ENCODE data around the gene GRM7.

GRM7 gene

GRCh38 chr3:7739754-7740153, 878.8 kb downstream of the GRM7 start:
- Histone ChIP-seq H3K4me1 (ENCODE audit: control insufficient read depth, insufficient read depth, low read length) (no peaks in the 10 kb centered on the region; the same call in 1 of the 2 replicates), H3K9ac (ENCODE audit: low read length) (no peak overlapping the region), H3K9me3 (ENCODE audit: control insufficient read depth, insufficient read depth, low read depth, low read length) (no peaks in the 10 kb centered on the region), H3K27ac (ENCODE audit: low read depth, low read length) (no peak overlapping the region), H3K4me3 (ENCODE audit: low read depth, low read length) (no peak overlapping the region), H3K36me3 (ENCODE audit: control insufficient read depth, insufficient read depth, low read length) (no peaks in the 10 kb centered on the region), H3K27me3 (ENCODE audit: control insufficient read depth, insufficient read depth, low read length) (no peaks in the 10 kb centered on the region)

GRCh38 chr3:7740458-7740857, 879.5 kb downstream of the GRM7 start:
- no peaks in the 10 kb centered on the region; the same call in 1 of the 2 replicates for H3K4me1 ChIP-seq (ENCODE audit: control insufficient read depth, insufficient read depth, low read length)
- no peaks in the 10 kb centered on the region for H3K36me3 ChIP-seq (ENCODE audit: control insufficient read depth, insufficient read depth, low read length)
- no peak overlapping the region for H3K9ac ChIP-seq (ENCODE audit: low read length)
- H3K9me3 ChIP-seq (ENCODE audit: control insufficient read depth, insufficient read depth, low read depth, low read length): no peaks in the 10 kb centered on the region
- no peaks in the 10 kb centered on the region for H3K27me3 ChIP-seq (ENCODE audit: control insufficient read depth, insufficient read depth, low read length)
- no peak overlapping the region for H3K27ac ChIP-seq (ENCODE audit: low read depth, low read length)
- no peak overlapping the region for H3K4me3 ChIP-seq (ENCODE audit: low read depth, low read length)

GRCh38 chr3:7744850-7745249, 883.9 kb downstream of the GRM7 start:
- Histone ChIP-seq H3K4me3 (ENCODE audit: low read depth, low read length) (no peak overlapping the region), H3K36me3 (ENCODE audit: control insufficient read depth, insufficient read depth, low read length) (no peaks in the 10 kb centered on the region), H3K27ac (ENCODE audit: low read depth, low read length) (no peak overlapping the region), H3K4me1 (ENCODE audit: control insufficient read depth, insufficient read depth, low read length) (no peaks in the 10 kb centered on the region; the same call in 1 of the 2 replicates), H3K27me3 (ENCODE audit: control insufficient read depth, insufficient read depth, low read length) (no peaks in the 10 kb centered on the region), H3K9ac (ENCODE audit: low read length) (no peak overlapping the region), H3K9me3 (ENCODE audit: control insufficient read depth, insufficient read depth, low read depth, low read length) (no peaks in the 10 kb centered on the region)

- H3K27me3 ChIP-seq (ENCODE audit: control insufficient read depth, insufficient read depth, low read length): no peaks in the 10 kb centered on the region
- H3K9me3 ChIP-seq (ENCODE audit: control insufficient read depth, insufficient read depth, low read depth, low read length): no peaks in the 10 kb centered on the region
- no peaks in the 10 kb centered on the region; the same call in 1 of the 2 replicates for H3K4me1 ChIP-seq (ENCODE audit: control insufficient read depth, insufficient read depth, low read length)
- no peak overlapping the region for H3K4me3 ChIP-seq (ENCODE audit: low read depth, low read length)
- no peak overlapping the region for H3K27ac ChIP-seq (ENCODE audit: low read depth, low read length)
- no peaks in the 10 kb centered on the region for H3K36me3 ChIP-seq (ENCODE audit: control insufficient read depth, insufficient read depth, low read length)
- no peak overlapping the region for H3K9ac ChIP-seq (ENCODE audit: low read length)
Observed at GRCh38 chr3:7745711-7746110, 884.8 kb downstream of the GRM7 start.

- Histone ChIP-seq H3K9ac (ENCODE audit: low read length) (no peak overlapping the region), H3K27me3 (ENCODE audit: control insufficient read depth, insufficient read depth, low read length) (no peaks in the 10 kb centered on the region), H3K4me1 (ENCODE audit: control insufficient read depth, insufficient read depth, low read length) (peaks cover 12% of the 10 kb centered on the region; the same call in 1 of the 2 replicates), H3K36me3 (ENCODE audit: control insufficient read depth, insufficient read depth, low read length) (no peaks in the 10 kb centered on the region), H3K4me3 (ENCODE audit: low read depth, low read length) (no peak overlapping the region), H3K27ac (ENCODE audit: low read depth, low read length) (no peak overlapping the region), H3K9me3 (ENCODE audit: control insufficient read depth, insufficient read depth, low read depth, low read length) (no peaks in the 10 kb centered on the region)
Observed at GRCh38 chr3:7749931-7750695, 889.2 kb downstream of the GRM7 start.

GRCh38 chr3:7752005-7752404, 891.1 kb downstream of the GRM7 start:
- H3K4me3 ChIP-seq (ENCODE audit: low read depth, low read length): no peak overlapping the region; the same call in 1 of the 2 replicates
- H3K9me3 ChIP-seq (ENCODE audit: control insufficient read depth, insufficient read depth, low read depth, low read length): no peaks in the 10 kb centered on the region
- H3K36me3 ChIP-seq (ENCODE audit: control insufficient read depth, insufficient read depth, low read length): no peaks in the 10 kb centered on the region
- no peak overlapping the region for H3K27ac ChIP-seq (ENCODE audit: low read depth, low read length)
- H3K9ac ChIP-seq (ENCODE audit: low read length): no peak overlapping the region
- H3K27me3 ChIP-seq (ENCODE audit: control insufficient read depth, insufficient read depth, low read length): no peaks in the 10 kb centered on the region
- H3K4me1 ChIP-seq (ENCODE audit: control insufficient read depth, insufficient read depth, low read length): peaks cover 12% of the 10 kb centered on the region; the same call in 1 of the 2 replicates

- H3K9ac ChIP-seq (ENCODE audit: low read length): no peak overlapping the region
- no peaks in the 10 kb centered on the region for H3K27me3 ChIP-seq (ENCODE audit: control insufficient read depth, insufficient read depth, low read length)
- no peaks in the 10 kb centered on the region for H3K36me3 ChIP-seq (ENCODE audit: control insufficient read depth, insufficient read depth, low read length)
- H3K9me3 ChIP-seq (ENCODE audit: control insufficient read depth, insufficient read depth, low read depth, low read length): peaks cover 5% of the 10 kb centered on the region; the same call in 1 of the 2 replicates
- no peak overlapping the region for H3K27ac ChIP-seq (ENCODE audit: low read depth, low read length)
- no peak overlapping the region for H3K4me3 ChIP-seq (ENCODE audit: low read depth, low read length)
- H3K4me1 ChIP-seq (ENCODE audit: control insufficient read depth, insufficient read depth, low read length): peaks cover 12% of the 10 kb centered on the region; the same call in 1 of the 2 replicates
Observed at GRCh38 chr3:7754653-7755441, 893.9 kb downstream of the GRM7 start.

GRCh38 chr3:7759630-7760029, 898.7 kb downstream of the GRM7 start:
- no peaks in the 10 kb centered on the region for H3K4me1 ChIP-seq (ENCODE audit: control insufficient read depth, insufficient read depth, low read length)
- H3K27me3 ChIP-seq (ENCODE audit: control insufficient read depth, insufficient read depth, low read length): no peaks in the 10 kb centered on the region
- no peaks in the 10 kb centered on the region for H3K36me3 ChIP-seq (ENCODE audit: control insufficient read depth, insufficient read depth, low read length)
- H3K9me3 ChIP-seq (ENCODE audit: control insufficient read depth, insufficient read depth, low read depth, low read length): peaks cover 17% of the 10 kb centered on the region
- H3K9ac ChIP-seq (ENCODE audit: low read length): no peak overlapping the region
- no peak overlapping the region for H3K27ac ChIP-seq (ENCODE audit: low read depth, low read length)
- H3K4me3 ChIP-seq (ENCODE audit: low read depth, low read length): no peak overlapping the region

- Histone ChIP-seq H3K9me3 (ENCODE audit: control insufficient read depth, insufficient read depth, low read depth, low read length) (peaks cover 17% of the 10 kb centered on the region), H3K9ac (ENCODE audit: low read length) (no peak overlapping the region), H3K4me1 (ENCODE audit: control insufficient read depth, insufficient read depth, low read length) (no peaks in the 10 kb centered on the region), H3K27me3 (ENCODE audit: control insufficient read depth, insufficient read depth, low read length) (no peaks in the 10 kb centered on the region), H3K36me3 (ENCODE audit: control insufficient read depth, insufficient read depth, low read length) (no peaks in the 10 kb centered on the region), H3K27ac (ENCODE audit: low read depth, low read length) (no peak overlapping the region), H3K4me3 (ENCODE audit: low read depth, low read length) (no peak overlapping the region)
Observed at GRCh38 chr3:7760718-7761117, 899.8 kb downstream of the GRM7 start.

- Histone ChIP-seq H3K9me3 (ENCODE audit: control insufficient read depth, insufficient read depth, low read depth, low read length) (peaks cover 17% of the 10 kb centered on the region), H3K27me3 (ENCODE audit: control insufficient read depth, insufficient read depth, low read length) (no peaks in the 10 kb centered on the region)
Observed at GRCh38 chr3:7764115-7764514, 903.2 kb downstream of the GRM7 start.

GRCh38 chr3:7766530-7766929, 905.6 kb downstream of the GRM7 start:
- Histone ChIP-seq H3K36me3 (ENCODE audit: control insufficient read depth, insufficient read depth, low read length) (no peaks in the 10 kb centered on the region), H3K9ac (ENCODE audit: low read length) (no peak overlapping the region), H3K4me3 (ENCODE audit: low read depth, low read length) (no peak overlapping the region), H3K4me1 (ENCODE audit: control insufficient read depth, insufficient read depth, low read length) (no peaks in the 10 kb centered on the region), H3K27me3 (ENCODE audit: control insufficient read depth, insufficient read depth, low read length) (no peaks in the 10 kb centered on the region), H3K27ac (ENCODE audit: low read depth, low read length) (no peak overlapping the region), H3K9me3 (ENCODE audit: control insufficient read depth, insufficient read depth, low read depth, low read length) (peaks cover 8% of the 10 kb centered on the region)

More at GRCh38 chr3:7764115-7764514, 903.2 kb downstream of the GRM7 start:
- no peaks in the 10 kb centered on the region for H3K36me3 ChIP-seq (ENCODE audit: control insufficient read depth, insufficient read depth, low read length)
- H3K4me3 ChIP-seq (ENCODE audit: low read depth, low read length): no peak overlapping the region
- H3K27ac ChIP-seq (ENCODE audit: low read depth, low read length): no peak overlapping the region
- H3K9ac ChIP-seq (ENCODE audit: low read length): no peak overlapping the region
- no peaks in the 10 kb centered on the region for H3K4me1 ChIP-seq (ENCODE audit: control insufficient read depth, insufficient read depth, low read length)
